ENCODE results near the gene CBX7. TPM values are rescaled to one million over a fixed set of nuclear protein-coding genes. Genes with fewer than 3 reads are reported as not detected.

Gene CBX7
- total RNA-seq, 4 donors from 2014 or later: 47.6 to 108 (median 64.8) TPM

- peak in 1 of 2 donors; percentile 81 for DNase-seq (ENCODE audit: low spot score in 2 of 2)
- intact Hi-C loops (cut with DNase I; ENCODE audit: low total_unique reads): loop anchor here (10.0 kb wide), 1 partner anchor 55 kb away; no protein-coding TSS in a partner anchor
- TF ChIP-seq POLR2A (IDR thresholded peaks at IDR 0.05) (no peak), CTCF (IDR thresholded peaks at IDR 0.05) (no peak)
- H3K4me3 ChIP-seq (ENCODE audit: low read depth, poor library complexity, severe bottlenecking): no peak overlapping the region
- 68 to 70% methylated on average over 21 of the region's 21 CpGs for WGBS, 2 donors
These were observed 27.4 kb upstream of the CBX7 start for GRCh38 chr22:39179841-39180335.

- intact Hi-C loops (cut with DNase I; ENCODE audit: low total_unique reads): loop anchor here (10.0 kb wide), 1 partner anchor 55 kb away; no protein-coding TSS in a partner anchor
- TF ChIP-seq CTCF (IDR thresholded peaks at IDR 0.05) (no peak), POLR2A (IDR thresholded peaks at IDR 0.05) (no peak)
- WGBS, 2 donors: 73 to 77% methylated on average over 6 of the region's 6 CpGs
- no peak overlapping the region for H3K4me3 ChIP-seq (ENCODE audit: low read depth, poor library complexity, severe bottlenecking)
- peak in 1 of 2 donors; percentile 60 for DNase-seq (ENCODE audit: low spot score in 2 of 2)
These were observed 26.9 kb upstream of the CBX7 start for GRCh38 chr22:39179401-39179827.

GRCh38 chr22:39178206-39179111 lies 26.0 kb upstream of the CBX7 start:
- intact Hi-C loops (cut with DNase I; ENCODE audit: low total_unique reads): loop anchor here (10.0 kb wide), 1 partner anchor 56 kb away; no protein-coding TSS in a partner anchor
- peak in 1 of 2 donors; percentile 75 for DNase-seq (ENCODE audit: low spot score in 2 of 2)
- 82 to 87% methylated on average over 19 of the region's 19 CpGs for WGBS, 2 donors
- H3K4me3 ChIP-seq (ENCODE audit: low read depth, poor library complexity, severe bottlenecking): no peak overlapping the region
- TF ChIP-seq POLR2A (IDR thresholded peaks at IDR 0.05) (no peak), CTCF (IDR thresholded peaks at IDR 0.05) (no peak)

- TF ChIP-seq POLR2A (IDR thresholded peaks at IDR 0.05) (no peak), CTCF (IDR thresholded peaks at IDR 0.05) (no peak)
- no peak overlapping the region for H3K4me3 ChIP-seq (ENCODE audit: low read depth, poor library complexity, severe bottlenecking)
- intact Hi-C loops (cut with DNase I; ENCODE audit: low total_unique reads): loop anchor here (10.0 kb wide), 1 partner anchor 57 kb away; no protein-coding TSS in a partner anchor
- peak in 1 of 2 donors; percentile 87 for DNase-seq (ENCODE audit: low spot score in 2 of 2)
- WGBS, 2 donors: 80 to 92% methylated on average over 9 of the region's 9 CpGs
These were observed 25.3 kb upstream of the CBX7 start for GRCh38 chr22:39177791-39178190.

GRCh38 chr22:39177456-39177775 lies 24.9 kb upstream of the CBX7 start:
- 87 to 100% methylated on average over 2 of the region's 2 CpGs for WGBS, 2 donors

More at GRCh38 chr22:39177456-39177775, 24.9 kb upstream of the CBX7 start:
- intact Hi-C loops (cut with DNase I; ENCODE audit: low total_unique reads): loop anchor here (10.0 kb wide), 1 partner anchor 57 kb away; no protein-coding TSS in a partner anchor
- TF ChIP-seq POLR2A (IDR thresholded peaks at IDR 0.05) (no peak), CTCF (IDR thresholded peaks at IDR 0.05) (no peak)
- no peak overlapping the region for H3K4me3 ChIP-seq (ENCODE audit: low read depth, poor library complexity, severe bottlenecking)
- peak in 1 of 2 donors; percentile 83 for DNase-seq (ENCODE audit: low spot score in 2 of 2)
